Keratinocyte (primary cell): Measurements from ENCODE around the gene DUSP22.

Experiments used
- CTCF ChIP-seq, 3 experiments: IDR thresholded peaks in 1 of 3; conservative IDR thresholded peaks in 1 of 3; optimal IDR thresholded peaks in 1 of 3; 2 replicates in 2 of 3; 3 replicates in 1 of 3; pipeline versions ENCODE3 to v1.5.1; 2011; ENCODE audit warnings: low read length in 3 of 3, mild to moderate bottlenecking in 3 of 3, moderate library complexity in 2 of 3, control low read depth in 1 of 3, inconsistent platforms in 1 of 3; ENCODE audit not compliant: insufficient read depth in 2 of 3; ENCODE audit errors: extremely low read depth in 1 of 3
- EZH2 ChIP-seq: IDR thresholded peaks from one replicate; pipeline ENCODE4 v1.6.1; 2012; ENCODE audit warnings: inconsistent platforms, mild to moderate bottlenecking, low read length, moderate library complexity

- TF ChIP-seq EZH2: no peak
- TF ChIP-seq CTCF (optimal IDR thresholded peaks at IDR 0.05 in 1 of 3, IDR thresholded peaks at IDR 0.05 in 1 of 3, conservative IDR thresholded peaks at IDR 0.05 in 1 of 3; ENCODE audit: extremely low read depth in 1 of 3, insufficient read depth in 2 of 3, low read length in 3 of 3): no peak
Observed at GRCh38 chr6:279341-280029, 12.8 kb upstream of the DUSP22 start.
